GM19238 (cell line): ENCODE measurements around the gene ATIC.

Source experiments
- DNase-seq: peaks from one replicate; pipeline ENCODE4 v3.0.0; 2011; ENCODE audit warnings: low spot score; ENCODE audit not compliant: insufficient read length

ATIC gene

GRCh38 chr2:215360596-215360995 lies 48.7 kb downstream of the ATIC start:
- DNase-seq: no peak

DNA sequence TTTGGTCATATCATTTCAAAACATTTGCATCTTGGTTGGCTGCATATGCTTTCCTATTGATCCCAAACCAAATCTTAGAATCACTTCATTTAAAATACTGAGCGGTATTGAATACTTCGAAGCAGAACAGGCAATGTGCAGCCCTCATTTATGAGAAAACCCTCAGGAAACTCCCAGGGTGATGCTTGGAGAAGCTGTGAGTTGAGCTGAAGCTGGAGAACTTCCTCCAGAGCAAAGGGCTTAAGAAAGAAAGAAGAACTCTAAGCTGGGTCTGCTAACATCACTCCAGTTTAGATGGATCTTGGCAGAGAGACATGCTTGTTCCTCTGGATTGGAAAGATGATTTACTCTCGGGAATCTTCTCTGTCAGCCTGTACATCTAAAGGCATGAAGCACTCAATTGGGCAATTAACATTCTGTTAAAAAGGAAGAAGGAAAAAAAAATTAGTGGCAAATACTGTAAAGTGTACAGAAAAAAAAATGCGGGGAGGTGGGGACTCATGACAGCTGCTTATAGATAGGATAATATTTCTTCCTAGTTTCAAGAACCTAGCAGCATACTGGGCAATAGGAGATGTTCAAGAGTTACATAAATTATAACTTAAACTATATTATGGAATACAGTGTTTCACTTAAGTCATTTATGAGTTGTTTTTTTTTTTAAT lies 49.5 kb downstream of the ATIC start:
- no peak for DNase-seq

DNA sequence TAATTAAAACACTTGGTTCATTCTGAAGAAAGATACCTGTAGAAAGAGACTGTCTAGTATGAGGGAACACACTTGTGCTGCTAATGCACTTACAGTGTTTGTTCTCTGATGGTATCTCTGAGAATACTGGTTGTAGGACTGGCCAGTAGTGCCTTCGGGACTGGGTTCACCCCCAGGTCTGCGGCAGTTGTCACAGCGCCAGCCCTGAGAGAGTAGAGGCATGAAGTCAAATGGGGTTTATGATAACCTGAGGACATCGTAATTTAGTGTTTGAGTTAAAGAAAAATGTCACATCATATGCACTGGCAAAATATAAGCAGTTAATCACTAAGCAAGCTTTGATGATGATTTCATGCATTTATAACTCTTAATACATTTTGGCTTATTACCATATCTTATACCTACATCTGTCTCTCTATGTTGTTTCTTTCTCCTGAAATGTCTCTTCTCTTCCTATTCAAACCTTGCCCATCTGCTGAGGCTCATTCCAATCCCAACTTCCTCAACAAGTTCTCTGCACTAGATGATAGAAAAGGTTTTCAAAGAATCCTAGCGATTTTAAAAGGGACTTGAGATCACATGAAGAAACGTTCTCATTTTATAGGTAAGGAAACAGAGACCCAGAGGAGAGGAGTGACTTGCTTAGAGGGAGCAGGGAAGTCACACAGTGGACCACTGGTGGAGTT lies 50.2 kb downstream of the ATIC start:
- DNase-seq: no peak

- DNase-seq: no peak
Observed at GRCh38 chr2:215362562-215362904, 50.7 kb downstream of the ATIC start.

DNA sequence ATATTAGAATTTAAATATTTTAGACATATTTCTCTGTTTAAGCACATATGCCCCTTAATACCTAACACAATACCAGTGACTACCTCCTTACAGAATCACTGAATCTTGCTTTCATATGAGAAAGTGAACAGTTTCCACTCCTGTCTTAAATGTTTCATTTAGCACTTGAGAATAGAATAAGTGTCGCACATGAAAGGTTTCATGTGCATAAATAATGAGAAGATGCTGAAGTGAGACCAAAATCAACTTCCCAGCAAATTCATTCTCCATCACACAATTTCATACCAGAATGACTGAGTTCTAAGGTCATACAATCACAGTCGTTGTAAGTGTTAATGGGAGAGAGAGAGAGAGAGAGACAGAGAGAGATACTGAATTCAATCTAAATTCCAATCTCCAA lies 51.2 kb downstream of the ATIC start:
- no peak for DNase-seq

GRCh38 chr2:215363461-215364156 lies 51.8 kb downstream of the ATIC start:
- no peak for DNase-seq

GRCh38 chr2:215364157-215365155 lies 52.6 kb downstream of the ATIC start:
- DNase-seq: no peak

GRCh38 chr2:215365184-215365658 lies 53.4 kb downstream of the ATIC start:
- no peak for DNase-seq

GRCh38 chr2:215366440-215367032 lies 54.7 kb downstream of the ATIC start:
- no peak for DNase-seq

DNA sequence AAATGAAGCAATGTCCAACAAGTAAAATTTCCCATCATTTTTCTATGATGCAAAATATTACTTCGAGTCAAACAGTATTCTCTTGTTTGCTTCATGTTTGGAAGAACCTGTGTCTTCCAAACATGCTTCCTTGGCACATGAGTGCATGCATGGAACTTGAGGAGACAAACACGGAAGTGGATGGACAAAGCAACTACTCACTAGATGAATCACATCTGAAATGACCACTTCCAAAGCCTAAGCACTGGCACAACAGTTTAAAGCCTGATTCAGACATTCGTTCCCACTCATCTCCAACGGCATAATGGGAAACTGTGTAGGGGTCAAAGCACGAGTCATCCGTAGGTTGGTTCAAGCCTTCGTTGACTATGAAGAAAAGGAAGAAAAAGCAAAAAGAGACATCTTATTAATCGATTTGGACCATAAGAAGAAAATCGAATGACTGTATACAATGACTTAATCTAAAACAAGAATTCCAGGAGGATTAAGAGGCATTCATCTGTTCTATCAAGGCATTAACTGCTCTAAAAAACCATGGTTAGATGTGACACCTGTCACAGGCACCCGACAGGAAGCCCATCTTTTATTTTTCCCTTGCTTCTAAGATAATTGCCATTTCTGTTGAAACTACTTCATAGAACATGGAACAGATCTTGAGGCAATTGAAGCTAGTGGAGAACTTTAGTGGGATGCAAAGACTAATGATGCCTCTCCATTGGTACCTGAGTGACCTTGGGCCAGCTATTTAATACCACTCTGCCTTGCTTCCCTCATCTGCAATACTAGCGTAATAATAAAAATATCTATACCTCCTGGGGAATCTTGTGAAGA lies 56.0 kb downstream of the ATIC start:
- no peak for DNase-seq

DNA sequence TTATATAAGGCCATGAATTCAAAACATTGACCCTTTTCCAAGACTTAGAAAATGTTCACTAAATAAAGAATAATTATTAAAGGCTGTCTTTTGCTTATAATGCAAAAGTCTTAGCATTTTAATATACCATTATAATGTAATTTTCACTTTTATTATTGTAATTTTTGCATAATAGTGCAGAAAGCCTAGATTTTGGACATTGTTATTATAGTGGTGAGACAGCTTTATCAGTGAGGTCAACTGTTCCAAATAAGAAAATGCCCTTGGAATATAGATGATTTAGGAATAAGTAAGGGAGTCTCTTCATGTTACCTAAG lies 56.6 kb downstream of the ATIC start:
- DNase-seq: no peak

DNA sequence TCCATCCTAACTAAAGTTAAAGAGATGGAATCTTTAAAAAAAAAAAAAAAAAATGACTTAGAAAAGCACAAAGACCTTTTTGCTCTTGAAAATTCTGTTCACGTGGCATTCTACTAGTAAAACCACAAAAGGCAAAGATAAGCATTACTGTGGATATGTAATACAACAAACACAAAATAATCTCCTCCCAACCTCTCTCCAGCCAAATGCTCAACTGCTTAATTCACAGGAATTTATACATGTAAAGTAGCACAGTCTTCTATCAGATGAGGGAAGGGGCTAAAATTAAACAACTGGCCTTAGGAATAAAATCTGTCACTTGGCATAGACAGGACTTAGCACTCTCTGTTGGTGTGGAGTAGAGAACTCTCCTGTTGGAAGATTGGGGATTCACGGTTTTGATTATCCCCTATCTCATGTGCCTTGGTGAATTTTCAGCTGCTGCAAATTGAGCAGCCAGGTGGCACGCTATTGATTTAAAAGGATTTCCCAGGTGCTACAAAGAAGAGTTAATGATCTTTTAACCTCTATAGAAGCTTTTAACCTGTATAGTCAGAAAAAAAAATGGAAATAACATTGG lies 57.4 kb downstream of the ATIC start:
- no peak for DNase-seq

DNA sequence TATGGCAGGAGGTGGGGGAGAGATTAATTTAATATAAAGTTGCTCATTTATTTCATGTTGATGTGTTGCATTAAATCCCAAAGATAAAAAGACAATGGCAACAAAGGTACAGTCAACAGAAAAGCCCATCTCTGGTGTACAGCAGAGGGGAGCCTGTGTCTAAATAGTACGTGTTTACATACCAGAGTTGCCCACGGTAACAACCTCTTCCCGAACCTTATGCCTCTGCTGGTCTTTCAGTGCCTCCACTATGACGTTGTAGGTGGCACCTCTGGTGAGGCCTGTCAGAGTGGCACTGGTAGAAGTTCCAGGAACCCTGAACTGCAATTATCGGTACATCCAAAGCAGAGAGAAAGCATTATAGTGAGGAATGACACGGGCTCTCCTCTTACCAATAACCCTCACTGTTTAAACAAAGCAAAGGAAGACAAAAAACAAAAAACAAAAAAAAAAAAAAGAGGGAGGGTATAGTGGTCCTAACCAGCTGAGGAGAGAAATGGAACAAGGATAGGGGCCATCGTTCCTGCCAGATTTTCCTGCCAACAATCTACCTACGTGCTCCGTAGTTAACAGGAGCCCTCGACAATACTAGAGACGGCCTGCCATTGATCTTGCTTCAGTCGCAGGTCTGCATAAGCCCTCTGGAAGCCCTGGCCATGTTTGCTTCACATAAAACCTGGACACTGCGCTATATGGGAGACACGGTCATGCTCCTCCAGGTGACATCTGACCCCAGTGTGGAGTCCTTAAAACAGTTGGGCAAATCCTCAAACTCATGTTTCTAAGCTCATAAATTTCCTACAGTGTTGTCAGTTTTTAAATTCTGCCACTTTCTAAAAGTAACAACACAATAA lies 58.5 kb downstream of the ATIC start:
- no peak for DNase-seq

DNA sequence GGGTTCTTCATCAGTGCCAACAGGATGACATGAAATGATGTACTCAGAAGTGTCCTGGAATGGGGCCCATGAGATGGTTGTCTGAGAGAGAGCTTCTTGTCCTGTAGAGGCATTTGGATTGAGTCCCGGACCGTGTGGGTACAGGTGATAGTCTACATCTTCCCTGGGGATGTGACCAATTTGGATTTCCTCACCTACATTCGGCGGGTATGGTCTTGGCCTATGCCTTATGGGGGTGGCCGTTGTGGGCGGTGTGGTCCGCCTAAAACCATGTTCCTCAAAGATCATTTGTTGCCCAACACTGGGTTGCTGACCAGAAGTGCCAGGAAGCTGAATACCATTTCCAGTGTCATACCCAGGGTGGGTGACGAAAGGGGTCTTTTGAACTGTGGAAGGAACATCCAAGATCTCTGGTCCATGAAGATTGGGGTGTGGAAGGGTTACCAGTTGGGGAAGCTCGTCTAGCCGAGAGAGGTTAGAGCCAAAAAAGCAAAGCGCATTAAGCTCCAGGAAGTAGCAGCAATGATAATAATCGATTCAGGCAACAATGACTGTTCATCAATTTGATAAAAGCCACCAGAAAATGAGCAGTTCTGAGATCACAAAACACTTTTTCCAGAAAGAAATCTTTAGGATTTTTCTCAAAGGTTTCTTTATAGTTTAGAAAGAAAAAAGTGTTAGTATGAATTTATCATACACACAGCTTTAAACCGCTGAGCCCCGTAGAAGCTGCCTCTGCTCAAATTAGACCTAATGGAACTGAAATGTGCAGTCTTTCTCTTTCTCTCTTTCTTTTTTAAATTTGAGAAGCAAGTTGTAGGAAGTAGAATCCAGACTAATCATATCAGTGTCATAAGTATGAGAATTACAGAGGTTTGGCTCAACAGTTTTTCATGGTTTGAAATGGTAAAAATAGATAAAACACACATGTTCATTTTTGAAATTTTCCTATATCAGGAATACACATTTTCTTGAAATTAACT lies 60.3 kb downstream of the ATIC start:
- DNase-seq: no peak

- no peak for DNase-seq
Observed at GRCh38 chr2:215372968-215373649, 61.2 kb downstream of the ATIC start.

- DNase-seq: no peak
Observed at GRCh38 chr2:215374002-215374401, 62.1 kb downstream of the ATIC start.
